Psoas muscle (tissue), 8 donors: Measurements from ENCODE around the gene BMP4. TPM values are rescaled to one million over a fixed set of nuclear protein-coding genes. Genes with fewer than 3 reads are reported as not detected.
"Not testable (repeated sequence)": the region's sequence is repeated elsewhere in the genome, so short reads cannot be mapped to it uniquely, and the experiment has no call there.

Experiments
- ATAC-seq, 4 donors: fragments of 200-7000 bp; cut with Tn5 transposase; one replicate each; pipeline ENCODE4 v1.9.1; 2020; ENCODE audit warnings: moderate library complexity in 3 of 4, mild to moderate bottlenecking in 2 of 4
- DNase-seq, 2 donors: peaks; one replicate each; pipeline ENCODE4 v3.0.0-alpha.2; 2020
- H3K27ac ChIP-seq: fragments of 200-600 bp; one replicate; pipeline ENCODE4 v1.8.0; 2022
- H3K27me3 ChIP-seq, 3 donors: fragments of 200-600 bp in 1 of 3; one replicate each; pipeline versions ENCODE4 v1.6.1 to v1.8.0; 2013 to 2022; ENCODE audit warnings: low read length in 2 of 3, mild to moderate bottlenecking in 2 of 3, moderate library complexity in 1 of 3; ENCODE audit not compliant: insufficient read depth in 3 of 3
- H3K36me3 ChIP-seq, 2 donors: fragments of 200-600 bp in 1 of 2; one replicate each; pipeline versions ENCODE4 v1.6.1 to v1.8.0; 2013 to 2022; ENCODE audit warnings: low read depth in 1 of 2, mild to moderate bottlenecking in 1 of 2, moderate library complexity in 1 of 2; ENCODE audit not compliant: insufficient read depth in 1 of 2
- H3K4me1 ChIP-seq: fragments of 200-600 bp; one replicate; pipeline ENCODE4 v1.8.0; 2022
- H3K4me3 ChIP-seq: fragments of 200-600 bp; one replicate; pipeline ENCODE4 v1.8.0; 2022; ENCODE audit warnings: mild to moderate bottlenecking
- H3K9me3 ChIP-seq: fragments of 200-600 bp; one replicate; pipeline ENCODE4 v1.8.0; 2022
- CTCF ChIP-seq: fragments of 200-600 bp; IDR thresholded peaks from one replicate; pipeline ENCODE4 v1.8.0; 2022; ENCODE audit warnings: antibody characterized with exemption
- WGBS, 3 donors: extraction: QIAGEN DNeasy Blood & Tissue Kit; methylation state at CpG; one replicate each; pipeline versions ENCODE4 v1.1.6 to v1.1.7; 2013; 5-methylcytosine and 5-hydroxymethylcytosine counted together
- intact Hi-C, 2 donors: fragments of 100-400 bp; cut with DNase I; formaldehyde crosslinking; loops; one replicate each; pipeline versions ENCODE4 v1.11.0 to v1.14.2; 2022
- polyA plus RNA-seq, 3 donors: library from polyadenylated mRNA; stranded (reverse); fragments of 200-250 nt; gene quantifications; one replicate each; pipeline ENCODE4 v1.2.3, GENCODE V29; 2013
- total RNA-seq, 4 donors: library from RNA; stranded (reverse); fragmentation: NEBNext Ultra II Directional in 2 of 4; extraction: Animal tissue kit (Norgen Biotek cat#: 25700) in 2 of 4; gene quantifications; one replicate each; pipeline versions ENCODE4 v1.2.1 to v1.2.4, GENCODE V29; 2021 to 2023
- donor health status: healthy with polysubstance abuse.
- donor health status: DM: no; HTN: no; CAD: no; lungs with moderate emphysema.
- donor health status: Bipolar disorder and iron deficiency.
- donor health status: healthy.
- donor health status: DM: yes; HTN: yes; CAD: no.
- donor health status: DM: no; HTN: no; CAD: no.
- donor health status: DM: no; HTN: no; CAD: no.
- donor health status: DM: yes; HTN: yes; CAD: no.

The BMP4 gene
- total and polyA plus RNA-seq, 7 donors = 2.4 to 8.6 (median 4.3) TPM

GRCh38 chr14:54000341-54000811 is 43.8 kb upstream of the BMP4 start:
- no peak overlapping the region for H3K4me3 ChIP-seq
- no peaks in the 10 kb centered on the region for H3K9me3 ChIP-seq
- no peak for TF ChIP-seq CTCF
- no peaks in the 10 kb centered on the region for H3K36me3 ChIP-seq
- intact Hi-C loops = no loop called here
- H3K4me1 ChIP-seq = no peaks in the 10 kb centered on the region
- 81 to 95% (median 90%) methylated on average over 1 of the region's 1 CpG for WGBS, 3 donors
- H3K27me3 ChIP-seq = no peaks in the 10 kb centered on the region
- no peak for DNase-seq
- no peak for ATAC-seq
- no peak overlapping the region for H3K27ac ChIP-seq

DNA sequence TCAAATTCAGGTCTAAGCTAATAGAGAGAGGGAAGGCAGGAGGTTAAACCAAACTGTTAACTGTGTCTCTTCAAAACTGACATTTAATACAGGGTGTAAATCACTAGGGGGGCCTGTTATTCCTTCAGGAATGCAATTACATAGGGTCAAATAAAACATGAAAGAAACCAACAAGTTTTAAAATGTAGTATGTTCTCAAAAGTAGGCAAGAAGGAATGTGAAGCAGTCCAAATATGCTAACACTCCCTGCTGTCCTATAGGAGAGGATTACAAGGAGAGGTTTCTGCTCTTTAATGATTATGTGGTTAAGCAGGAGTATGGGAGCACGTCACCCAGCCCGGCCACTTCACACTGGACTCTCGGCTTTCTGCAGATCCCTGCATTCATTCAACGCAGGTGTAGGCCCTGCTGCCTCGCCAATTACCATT is 42.5 kb upstream of the BMP4 start:
- intact Hi-C loops = no loop called here
- WGBS, 3 donors = 68 to 80% (median 73%) methylated on average over 5 of the region's 5 CpGs
- Histone ChIP-seq H3K4me1 (no peaks in the 10 kb centered on the region), H3K4me3 (no peak overlapping the region), H3K27ac (no peak overlapping the region), H3K9me3 (no peaks in the 10 kb centered on the region), H3K36me3 (no peaks in the 10 kb centered on the region), H3K27me3 (no peaks in the 10 kb centered on the region)
- TF ChIP-seq CTCF = no peak
- ATAC-seq = no peak
- DNase-seq = no peak

- TF ChIP-seq CTCF = no peak
- H3K27me3 ChIP-seq = no peaks in the 10 kb centered on the region
Observed at GRCh38 chr14:53996041-53996440, 39.4 kb upstream of the BMP4 start.

DNA sequence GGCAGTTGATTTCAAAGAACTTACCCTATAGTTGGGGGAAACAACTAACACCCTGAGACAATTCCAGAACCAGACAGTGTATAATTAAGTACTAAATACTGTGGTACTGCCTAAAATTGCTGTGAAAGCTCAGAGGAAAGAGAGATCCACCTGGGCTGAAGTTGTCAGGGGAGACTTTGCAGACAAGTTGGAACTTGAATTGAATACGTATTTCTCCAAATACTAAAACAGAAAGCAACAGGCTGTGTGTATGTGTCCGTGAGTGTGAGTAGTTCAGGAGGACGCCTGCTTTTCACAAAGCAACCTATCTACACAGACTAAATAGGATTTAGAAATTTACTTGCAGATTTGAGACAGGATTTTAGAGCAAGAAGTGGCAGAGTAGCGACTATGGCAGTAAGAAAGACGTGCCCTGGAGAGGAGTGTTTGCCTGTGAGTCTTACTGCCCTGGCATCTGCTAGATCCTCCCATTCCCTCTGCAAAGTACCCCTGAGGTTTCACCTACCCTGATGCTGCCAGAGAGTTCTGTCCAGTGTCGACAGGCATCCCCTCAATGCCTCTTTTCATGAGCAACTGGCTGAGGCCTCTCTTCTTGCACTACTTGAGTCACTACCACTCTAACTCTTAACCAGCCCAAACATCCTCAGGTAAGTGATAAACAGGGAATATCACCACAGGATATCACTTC is 37.4 kb upstream of the BMP4 start:
- no peaks in the 10 kb centered on the region for H3K27me3 ChIP-seq
- ATAC-seq = no peak
- no peaks in the 10 kb centered on the region for H3K36me3 ChIP-seq
- H3K9me3 ChIP-seq = no peaks in the 10 kb centered on the region
- TF ChIP-seq CTCF = no peak
- no peak for DNase-seq
- no peaks in the 10 kb centered on the region for H3K4me1 ChIP-seq
- no peak overlapping the region for H3K4me3 ChIP-seq
- intact Hi-C loops = no loop called here
- WGBS, 3 donors = 63 to 73% (median 67%) methylated on average over 6 of the region's 6 CpGs
- H3K27ac ChIP-seq = no peak overlapping the region

More at GRCh38 chr14:53996041-53996440, 39.4 kb upstream of the BMP4 start:
- H3K9me3 ChIP-seq = no peaks in the 10 kb centered on the region
- H3K27ac ChIP-seq = no peak overlapping the region
- 90 to 97% (median 94%) methylated on average over 1 of the region's 1 CpG for WGBS, 3 donors
- no peaks in the 10 kb centered on the region for H3K36me3 ChIP-seq
- no peak overlapping the region for H3K4me3 ChIP-seq
- DNase-seq (no peak), ATAC-seq (no peak)
- intact Hi-C loops = no loop called here
- H3K4me1 ChIP-seq = no peaks in the 10 kb centered on the region

DNA sequence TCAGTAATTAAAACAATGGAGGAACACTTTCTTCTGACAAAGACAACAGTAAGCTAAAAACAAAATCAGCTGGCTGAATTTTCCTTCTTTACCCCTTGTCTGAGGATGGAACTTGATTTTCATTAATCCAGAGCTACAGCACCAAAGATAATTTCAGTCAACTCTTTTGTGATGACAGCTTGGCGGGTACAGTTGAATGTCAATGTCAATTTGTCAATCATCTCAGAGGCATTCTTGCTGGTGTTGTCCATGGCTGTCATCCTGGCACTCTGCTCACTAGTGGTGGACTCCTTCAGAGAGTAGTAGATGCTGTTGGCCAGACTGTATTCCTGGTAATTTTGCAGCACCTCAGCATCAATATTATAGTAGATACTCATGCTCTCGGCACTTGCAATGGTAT is 34.4 kb upstream of the BMP4 start:
- Histone ChIP-seq H3K36me3 (no peaks in the 10 kb centered on the region), H3K9me3 (no peaks in the 10 kb centered on the region), H3K27ac (no peak overlapping the region), H3K27me3 (no peaks in the 10 kb centered on the region), H3K4me1 (no peaks in the 10 kb centered on the region), H3K4me3 (no peak overlapping the region)
- DNase-seq (no peak), ATAC-seq (no peak)
- intact Hi-C loops = no loop called here
- WGBS, 3 donors = 47 to 96% (median 47%) methylated on average over 2 of the region's 2 CpGs
- TF ChIP-seq CTCF = no peak

GRCh38 chr14:53986718-53987117 is 30.1 kb upstream of the BMP4 start:
- H3K27me3 ChIP-seq, intact Hi-C loops, H3K4me1 ChIP-seq, DNase-seq, H3K36me3 ChIP-seq, H3K4me3 ChIP-seq, H3K9me3 ChIP-seq, H3K27ac ChIP-seq, ATAC-seq: not testable (repeated sequence)
- WGBS, 3 donors = 86 to 91% (median 87%) methylated on average over 3 of the region's 3 CpGs

- 96 to 100% (median 99%) methylated on average over 2 of the region's 2 CpGs for WGBS, 3 donors
- H3K36me3 ChIP-seq, intact Hi-C loops, H3K9me3 ChIP-seq, H3K27me3 ChIP-seq, H3K27ac ChIP-seq, DNase-seq, ATAC-seq, H3K4me3 ChIP-seq, H3K4me1 ChIP-seq: not testable (repeated sequence)
Observed at GRCh38 chr14:53984958-53985357, 28.3 kb upstream of the BMP4 start.
